Esophagus squamous epithelium (tissue), 4 donors: Measurements from ENCODE around the gene ZNF275.

Source experiments
- CTCF ChIP-seq, 6 experiments: fragments of 450-650 bp in 4 of 6; fragments of 200-600 bp in 2 of 6; sonication (generic) in 2 of 6; IDR thresholded peaks; one replicate each; pipeline ENCODE4 v1.5.1; 2016 to 2019; ENCODE audit warnings: antibody characterized with exemption in 6 of 6, mild to moderate bottlenecking in 4 of 6, moderate library complexity in 4 of 6
- POLR2A ChIP-seq, 4 donors: fragments of 450-650 bp; IDR thresholded peaks; one replicate each; pipeline ENCODE4 v1.6.1; 2017; ENCODE audit warnings: antibody characterized with exemption in 4 of 4, mild to moderate bottlenecking in 4 of 4, moderate library complexity in 3 of 4

- TF ChIP-seq CTCF (IDR thresholded peaks at IDR 0.05) = no peak
- no peak for TF ChIP-seq POLR2A (IDR thresholded peaks at IDR 0.05)
Observed at GRCh38 chrX:153317996-153318722, 15.8 kb upstream of the ZNF275 start.
